Muscle of back (tissue), 11 donors: ENCODE results near the gene RTN4RL1. TPM values are rescaled to one million over a fixed set of nuclear protein-coding genes. Genes with fewer than 3 reads are reported as not detected.
"Not testable (repeated sequence)": the region's sequence is repeated elsewhere in the genome, so short reads cannot be mapped to it uniquely, and the experiment has no call there.

ENCODE experiments used
- DNase-seq, 3 donors: peaks; one replicate each; pipeline versions ENCODE4 v3.0.0 to v3.0.0-alpha.2; 2013
- polyA plus RNA-seq, 10 donors: library from polyadenylated mRNA; unstranded; fragments of 120-200 nt; gene quantifications; one replicate each; pipeline ENCODE4 v1.2.1, GENCODE V29; 2013; ENCODE audit not compliant: insufficient read length in 10 of 10

RTN4RL1 gene
- polyA plus RNA-seq, 10 donors, result 0.70 to 1.8 (median 1.1) TPM

- no peak for DNase-seq
Observed at GRCh38 chr17:2003525-2003924, 21.6 kb downstream of the RTN4RL1 start.

GRCh38 chr17:2002767-2003329, 22.3 kb downstream of the RTN4RL1 start:
- no peak for DNase-seq

GRCh38 chr17:1999557-2000251, 25.4 kb downstream of the RTN4RL1 start:
- DNase-seq, result peak; percentile 40 to 79 (median 59)

GRCh38 chr17:1997927-1998742, 27.0 kb downstream of the RTN4RL1 start:
- peak in 1 of 3 donors; percentile 51 for DNase-seq

GRCh38 chr17:1997289-1997926, 27.7 kb downstream of the RTN4RL1 start:
- no peak for DNase-seq

GRCh38 chr17:1996800-1997288, 28.3 kb downstream of the RTN4RL1 start:
- DNase-seq, result no peak

- no peak for DNase-seq
Observed at GRCh38 chr17:1995907-1996799, 29.0 kb downstream of the RTN4RL1 start.

GRCh38 chr17:1995321-1995892, 29.7 kb downstream of the RTN4RL1 start:
- no peak for DNase-seq

- no peak for DNase-seq
Observed at GRCh38 chr17:1994707-1995106, 30.4 kb downstream of the RTN4RL1 start.

- DNase-seq, result no peak
Observed at GRCh38 chr17:1992541-1992940, 32.6 kb downstream of the RTN4RL1 start.

- DNase-seq, result peak in 1 of 3 donors; percentile 71
Observed at GRCh38 chr17:1989135-1989534, 36.0 kb downstream of the RTN4RL1 start.

GRCh38 chr17:1986783-1987451, 38.2 kb downstream of the RTN4RL1 start:
- DNase-seq, result no peak

- DNase-seq, result no peak
Observed at GRCh38 chr17:1985686-1986085, 39.4 kb downstream of the RTN4RL1 start.

- no peak for DNase-seq
Observed at GRCh38 chr17:1985093-1985492, 40.0 kb downstream of the RTN4RL1 start.

GRCh38 chr17:1982793-1983366, 42.3 kb downstream of the RTN4RL1 start:
- not testable (repeated sequence) for DNase-seq

GRCh38 chr17:1980665-1981250, 44.4 kb downstream of the RTN4RL1 start:
- no peak for DNase-seq

GRCh38 chr17:1979182-1979985, 45.8 kb downstream of the RTN4RL1 start:
- no peak for DNase-seq

GRCh38 chr17:1978396-1978949, 46.7 kb downstream of the RTN4RL1 start:
- peak in 1 of 3 donors; percentile 28 for DNase-seq
